ENCODE measurements around the gene SNX9. TPM values are rescaled to one million over a fixed set of nuclear protein-coding genes. Genes with fewer than 3 reads are reported as not detected.

SNX9 gene
- total RNA-seq, 1 donor from 2014 or later, result 25.0 TPM

DNA sequence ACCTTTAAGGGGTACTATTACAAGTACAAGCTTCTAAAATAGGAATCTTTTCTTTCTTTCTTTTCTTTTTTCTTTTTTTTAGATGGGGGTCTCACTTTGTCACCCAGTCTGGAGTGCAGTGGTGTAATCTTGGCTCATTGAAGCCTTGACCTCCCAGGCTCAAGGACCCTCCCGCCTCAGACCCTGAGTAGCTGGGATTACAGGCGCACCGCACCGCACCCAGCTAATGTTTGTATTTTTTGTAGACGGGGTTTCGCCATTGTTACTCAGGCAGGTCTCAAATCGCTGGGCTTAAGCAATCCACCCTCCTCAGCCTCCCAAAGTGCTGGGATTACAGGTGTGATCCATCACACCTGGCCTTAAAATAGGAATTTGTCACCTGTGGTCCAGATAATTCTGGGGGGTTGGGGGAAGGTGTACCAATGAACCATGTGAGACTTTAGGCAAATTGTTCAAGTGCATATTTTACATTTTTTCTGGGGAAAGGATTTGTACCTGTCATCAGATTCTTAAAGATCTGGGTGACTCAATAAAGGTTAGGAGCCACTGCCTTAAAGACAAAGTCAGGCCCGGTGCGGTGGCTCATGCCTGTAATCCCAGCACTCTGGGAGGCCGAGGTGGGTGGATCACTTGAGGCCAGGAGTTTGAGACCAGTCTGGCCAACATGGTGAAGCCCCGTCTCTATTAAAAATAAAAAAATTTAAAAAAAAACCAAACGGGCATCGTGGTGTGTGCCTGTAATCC, 139.0 kb downstream of the SNX9 start:
- H3K36me3 ChIP-seq, result no peaks in the 10 kb centered on the region
- no peak overlapping the region for H3K4me3 ChIP-seq
- no peaks in the 10 kb centered on the region for H3K4me1 ChIP-seq
- H3K9me3 ChIP-seq, result peaks cover 15% of the 10 kb centered on the region
- ATAC-seq, result no peak
- H3K27me3 ChIP-seq, result no peaks in the 10 kb centered on the region
- no peak overlapping the region for H3K27ac ChIP-seq
- intact Hi-C loops (cut with DNase I), result no loop called here
- TF ChIP-seq, protein P1, sequence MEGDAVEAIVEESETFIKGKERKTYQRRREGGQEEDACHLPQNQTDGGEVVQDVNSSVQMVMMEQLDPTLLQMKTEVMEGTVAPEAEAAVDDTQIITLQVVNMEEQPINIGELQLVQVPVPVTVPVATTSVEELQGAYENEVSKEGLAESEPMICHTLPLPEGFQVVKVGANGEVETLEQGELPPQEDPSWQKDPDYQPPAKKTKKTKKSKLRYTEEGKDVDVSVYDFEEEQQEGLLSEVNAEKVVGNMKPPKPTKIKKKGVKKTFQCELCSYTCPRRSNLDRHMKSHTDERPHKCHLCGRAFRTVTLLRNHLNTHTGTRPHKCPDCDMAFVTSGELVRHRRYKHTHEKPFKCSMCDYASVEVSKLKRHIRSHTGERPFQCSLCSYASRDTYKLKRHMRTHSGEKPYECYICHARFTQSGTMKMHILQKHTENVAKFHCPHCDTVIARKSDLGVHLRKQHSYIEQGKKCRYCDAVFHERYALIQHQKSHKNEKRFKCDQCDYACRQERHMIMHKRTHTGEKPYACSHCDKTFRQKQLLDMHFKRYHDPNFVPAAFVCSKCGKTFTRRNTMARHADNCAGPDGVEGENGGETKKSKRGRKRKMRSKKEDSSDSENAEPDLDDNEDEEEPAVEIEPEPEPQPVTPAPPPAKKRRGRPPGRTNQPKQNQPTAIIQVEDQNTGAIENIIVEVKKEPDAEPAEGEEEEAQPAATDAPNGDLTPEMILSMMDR (IDR thresholded peaks at IDR 0.05), result no peak
- DNase-seq, result no peak

DNA sequence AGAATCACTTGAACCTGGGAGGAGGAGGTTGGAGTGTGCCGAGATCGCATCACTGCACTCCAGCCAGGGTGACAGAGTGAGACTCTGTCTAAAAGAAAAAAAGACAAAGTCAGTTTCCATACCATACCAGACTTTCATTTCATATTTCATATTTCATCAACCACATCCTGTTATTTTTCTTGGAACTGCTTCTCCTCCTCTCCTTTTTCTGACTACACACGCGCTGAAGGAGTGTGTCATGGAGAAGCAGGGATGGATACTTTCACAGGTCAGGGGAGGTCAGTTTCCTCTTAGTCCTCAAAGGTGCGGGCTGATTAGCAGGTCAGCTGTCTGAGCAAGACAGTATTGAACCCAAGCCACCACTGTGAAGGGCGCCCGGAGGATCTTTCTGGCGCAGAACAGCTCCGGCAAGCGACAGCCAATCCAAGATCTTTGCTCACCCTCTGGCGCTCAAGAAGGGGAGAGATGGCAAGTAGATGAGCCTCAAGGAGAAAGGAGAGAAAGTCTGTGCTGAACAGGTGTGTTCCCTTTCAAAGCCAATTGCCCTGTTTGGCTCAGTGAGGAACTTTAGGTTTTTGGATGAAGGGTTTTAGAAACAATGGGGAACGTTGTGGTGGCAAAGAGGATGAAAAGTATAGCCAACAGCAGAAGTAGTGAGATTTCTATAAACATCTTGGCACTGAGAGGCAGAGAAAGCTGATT, 139.7 kb downstream of the SNX9 start:
- peak; percentile 39 for ATAC-seq
- DNase-seq, result no peak
- H3K4me1 ChIP-seq, result no peaks in the 10 kb centered on the region
- H3K9me3 ChIP-seq, result peaks cover 13% of the 10 kb centered on the region
- H3K27me3 ChIP-seq, result no peaks in the 10 kb centered on the region
- intact Hi-C loops (cut with DNase I), result no loop called here
- no peak overlapping the region for H3K27ac ChIP-seq
- no peak overlapping the region for H3K4me3 ChIP-seq
- TF ChIP-seq, protein P1 (IDR thresholded peaks at IDR 0.05), result no peak
- H3K36me3 ChIP-seq, result no peaks in the 10 kb centered on the region

DNA sequence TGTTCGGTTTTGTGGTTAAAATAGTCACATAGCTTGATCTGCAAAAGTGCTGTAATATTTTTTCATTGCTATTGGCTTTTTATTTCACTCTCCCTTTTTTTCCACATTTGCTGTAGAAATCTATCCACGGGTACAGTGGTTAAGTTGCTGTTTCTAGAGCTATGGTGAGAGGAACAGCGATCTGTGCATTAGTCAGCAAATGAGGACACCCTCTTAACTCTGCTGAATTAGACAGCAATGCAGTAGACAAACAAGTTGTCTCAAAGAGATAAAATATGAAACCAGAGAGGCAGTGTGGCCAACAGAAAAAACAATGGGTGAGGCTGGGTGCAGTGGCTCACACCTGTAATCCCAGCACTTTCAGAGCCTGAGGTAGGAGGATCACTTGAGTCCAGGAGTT, 141.1 kb downstream of the SNX9 start:
- Histone ChIP-seq H3K4me1 (no peaks in the 10 kb centered on the region), H3K9me3 (peaks cover 3% of the 10 kb centered on the region), H3K27ac (no peak overlapping the region), H3K36me3 (no peaks in the 10 kb centered on the region), H3K4me3 (no peak overlapping the region), H3K27me3 (no peaks in the 10 kb centered on the region)
- TF ChIP-seq, protein P1 (IDR thresholded peaks at IDR 0.05), result no peak
- DNase-seq, result no peak
- no peak for ATAC-seq
- intact Hi-C loops (cut with DNase I), result no loop called here

DNA sequence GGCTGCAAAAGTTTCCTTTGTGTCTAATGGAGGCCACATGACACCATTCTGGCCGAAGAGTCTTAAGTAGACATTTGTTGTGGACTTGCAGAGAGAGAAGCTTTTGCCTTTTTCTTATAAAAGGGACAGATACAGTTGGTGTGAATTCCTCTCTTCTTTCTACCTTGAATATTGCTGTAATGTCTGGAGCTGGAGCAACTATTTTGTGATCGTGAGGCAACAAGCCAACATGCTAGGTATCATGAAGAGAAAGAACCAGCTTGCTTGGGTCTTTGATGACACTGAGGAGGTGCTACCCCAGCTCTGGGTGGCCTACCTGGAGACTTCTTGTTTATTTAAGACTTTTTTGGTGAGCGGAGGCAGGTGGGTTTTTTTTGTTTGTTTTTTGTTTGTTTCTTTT, 142.3 kb downstream of the SNX9 start:
- TF ChIP-seq, protein P1 (IDR thresholded peaks at IDR 0.05), result no peak
- no peaks in the 10 kb centered on the region for H3K4me1 ChIP-seq
- H3K27ac ChIP-seq, result no peak overlapping the region
- no peaks in the 10 kb centered on the region for H3K27me3 ChIP-seq
- H3K9me3 ChIP-seq, result no peaks in the 10 kb centered on the region
- no peak overlapping the region for H3K4me3 ChIP-seq
- H3K36me3 ChIP-seq, result no peaks in the 10 kb centered on the region
- DNase-seq (no peak), ATAC-seq (no peak)
- intact Hi-C loops (cut with DNase I), result no loop called here

DNA sequence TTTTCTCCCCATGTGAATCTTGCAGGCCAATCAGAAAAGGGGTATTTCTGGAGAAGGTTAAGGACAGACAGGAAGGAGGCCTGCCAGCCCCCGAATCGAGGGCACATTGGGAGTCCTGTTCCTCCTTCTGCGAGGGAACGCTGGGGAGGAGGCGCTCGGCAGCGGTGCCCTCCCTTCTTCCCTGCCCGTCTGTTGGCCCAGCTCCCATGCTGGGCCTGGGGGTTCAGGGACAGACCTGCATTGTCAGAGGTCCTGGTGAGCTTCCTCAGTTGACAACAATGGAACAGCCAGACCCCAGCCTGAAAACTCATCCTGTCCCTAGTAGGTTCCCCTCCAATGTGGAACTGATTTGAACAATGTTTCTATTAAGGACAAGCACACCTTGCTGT, 143.5 kb downstream of the SNX9 start:
- no peak overlapping the region for H3K27ac ChIP-seq
- intact Hi-C loops (cut with DNase I), result no loop called here
- H3K4me3 ChIP-seq, result no peak overlapping the region
- H3K27me3 ChIP-seq, result no peaks in the 10 kb centered on the region
- DNase-seq (no peak), ATAC-seq (no peak)
- TF ChIP-seq, protein P1 (IDR thresholded peaks at IDR 0.05), result no peak
- H3K36me3 ChIP-seq, result no peaks in the 10 kb centered on the region
- H3K4me1 ChIP-seq, result no peaks in the 10 kb centered on the region
- H3K9me3 ChIP-seq, result no peaks in the 10 kb centered on the region

All from upper lobe of right lung (tissue), 1 donor.